HG03039 (cell line): ENCODE results near the gene TUBA3D.
"Not testable (repeated sequence)": the region's sequence is repeated elsewhere in the genome, so short reads cannot be mapped to it uniquely, and the experiment has no call there.

Experiments used
- ATAC-seq: cut with Tn5 transposase; IDR thresholded peaks from one replicate; pipeline ENCODE4 v1.9.1; 2021; ENCODE audit warnings: mild to moderate bottlenecking, moderate library complexity; ENCODE audit not compliant: unreplicated experiment

Gene TUBA3D

GRCh38 chr2:131511969-131512870, 36.3 kb downstream of the TUBA3D start:
- not testable (repeated sequence) for ATAC-seq

- ATAC-seq: peak; percentile 60
These were observed 38.7 kb downstream of the TUBA3D start for GRCh38 chr2:131514408-131515166.

- ATAC-seq: not testable (repeated sequence)
These were observed 39.3 kb downstream of the TUBA3D start for GRCh38 chr2:131515235-131515634.

- no peak for ATAC-seq
These were observed 40.1 kb downstream of the TUBA3D start for GRCh38 chr2:131516011-131516410.

- ATAC-seq: not testable (repeated sequence)
These were observed 40.7 kb downstream of the TUBA3D start for GRCh38 chr2:131516621-131517020.

GRCh38 chr2:131517106-131517831, 41.4 kb downstream of the TUBA3D start:
- no peak for ATAC-seq

- ATAC-seq: not testable (repeated sequence)
These were observed 41.9 kb downstream of the TUBA3D start for GRCh38 chr2:131517856-131518255.

GRCh38 chr2:131518531-131518930, 42.6 kb downstream of the TUBA3D start:
- ATAC-seq: not testable (repeated sequence)

- ATAC-seq: no peak
These were observed 43.5 kb downstream of the TUBA3D start for GRCh38 chr2:131519466-131519865.

GRCh38 chr2:131519871-131520470, 44.1 kb downstream of the TUBA3D start:
- not testable (repeated sequence) for ATAC-seq

- ATAC-seq: no peak
These were observed 44.6 kb downstream of the TUBA3D start for GRCh38 chr2:131520526-131520925.

- ATAC-seq: not testable (repeated sequence)
These were observed 45.6 kb downstream of the TUBA3D start for GRCh38 chr2:131521524-131521923.

- no peak for ATAC-seq
These were observed 46.3 kb downstream of the TUBA3D start for GRCh38 chr2:131521961-131522781.

- ATAC-seq: not testable (repeated sequence)
These were observed 49.3 kb downstream of the TUBA3D start for GRCh38 chr2:131525256-131525655.

- ATAC-seq: peak; percentile 88
These were observed 51.4 kb downstream of the TUBA3D start, which contains the start of gene CCDC74A for GRCh38 chr2:131527131-131528001. Gene CCDC74A, plus strand, starts transcription at chr2:131527888. Its CDS starts 83 bp downstream, at chr2:131527971.

GRCh38 chr2:131528981-131529863, 53.3 kb downstream of the TUBA3D start:
- ATAC-seq: peak; percentile 53

- ATAC-seq: not testable (repeated sequence)
These were observed 54.0 kb downstream of the TUBA3D start for GRCh38 chr2:131529864-131530445.
